Endothelial cell (in vitro differentiated cells): ENCODE results near the gene DGKB. TPM values are rescaled to one million over a fixed set of nuclear protein-coding genes. Genes with fewer than 3 reads are reported as not detected.

ENCODE experiments used
- DNase-seq: peaks from one replicate; pipeline ENCODE4 v3.0.0; 2021; ENCODE audit warnings: low spot score
- H3K27ac Mint-ChIP-seq: one replicate; pipeline ENCODE4 v1.8.0; 2021; ENCODE audit warnings: mixed read lengths, inconsistent platforms; ENCODE audit not compliant: unreplicated experiment
- H3K27me3 Mint-ChIP-seq: one replicate; pipeline ENCODE4 v1.8.0; 2021; ENCODE audit warnings: mild to moderate bottlenecking, moderate library complexity, mixed read lengths, inconsistent platforms; ENCODE audit not compliant: unreplicated experiment
- H3K36me3 Mint-ChIP-seq: one replicate; pipeline ENCODE4 v1.8.0; 2021; ENCODE audit warnings: mild to moderate bottlenecking, low read depth, mixed read lengths, inconsistent platforms; ENCODE audit not compliant: unreplicated experiment
- H3K4me1 Mint-ChIP-seq: one replicate; pipeline ENCODE4 v1.8.0; 2021; ENCODE audit warnings: mild to moderate bottlenecking, mixed read lengths, inconsistent platforms; ENCODE audit not compliant: unreplicated experiment
- H3K4me3 Mint-ChIP-seq: one replicate; pipeline ENCODE4 v1.8.0; 2021; ENCODE audit warnings: mild to moderate bottlenecking, mixed read lengths, inconsistent platforms; ENCODE audit not compliant: unreplicated experiment
- H3K9me3 Mint-ChIP-seq: one replicate; pipeline ENCODE4 v1.8.0; 2021; ENCODE audit warnings: mixed read lengths, inconsistent platforms; ENCODE audit not compliant: unreplicated experiment
- total RNA-seq: library from RNA; stranded (reverse); fragmentation: NEBNext Ultra II Directional; extraction: Animal tissue kit (Norgen Biotek cat#: 25700); gene quantifications from one replicate; pipeline ENCODE4 v1.2.1, GENCODE V29; 2021; ENCODE audit not compliant: unreplicated experiment
- TF ChIP-seq, protein P1 (sequence below): fragments of 200-600 bp; sonication (generic); IDR thresholded peaks from one replicate; pipeline ENCODE4 v1.5.0; 2021; ENCODE audit warnings: antibody characterized with exemption; ENCODE audit not compliant: unreplicated experiment

DGKB gene
- total RNA-seq, 1 donor from 2014 or later = 0.46 TPM

DNA sequence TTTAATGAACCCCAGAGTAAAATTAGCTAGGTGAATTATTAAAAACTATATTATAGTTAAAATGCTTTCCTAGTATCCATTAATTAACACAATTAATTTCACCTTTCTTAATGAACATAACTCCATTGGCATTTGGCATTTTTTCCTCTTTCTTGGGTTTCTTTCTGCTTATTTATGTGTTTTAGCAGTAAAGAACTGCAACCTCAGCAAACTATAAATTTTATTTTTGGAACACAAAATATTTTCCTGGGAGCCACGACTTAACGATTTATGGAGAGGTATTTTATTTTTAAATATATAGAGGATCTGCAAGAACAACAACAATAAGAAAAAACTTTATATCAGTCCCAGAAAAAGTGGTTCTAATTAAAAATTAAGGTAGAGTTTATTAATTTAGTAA is 465.7 kb downstream of the DGKB start:
- H3K4me1 Mint-ChIP-seq = no peaks in the 10 kb centered on the region
- TF ChIP-seq, protein P1, sequence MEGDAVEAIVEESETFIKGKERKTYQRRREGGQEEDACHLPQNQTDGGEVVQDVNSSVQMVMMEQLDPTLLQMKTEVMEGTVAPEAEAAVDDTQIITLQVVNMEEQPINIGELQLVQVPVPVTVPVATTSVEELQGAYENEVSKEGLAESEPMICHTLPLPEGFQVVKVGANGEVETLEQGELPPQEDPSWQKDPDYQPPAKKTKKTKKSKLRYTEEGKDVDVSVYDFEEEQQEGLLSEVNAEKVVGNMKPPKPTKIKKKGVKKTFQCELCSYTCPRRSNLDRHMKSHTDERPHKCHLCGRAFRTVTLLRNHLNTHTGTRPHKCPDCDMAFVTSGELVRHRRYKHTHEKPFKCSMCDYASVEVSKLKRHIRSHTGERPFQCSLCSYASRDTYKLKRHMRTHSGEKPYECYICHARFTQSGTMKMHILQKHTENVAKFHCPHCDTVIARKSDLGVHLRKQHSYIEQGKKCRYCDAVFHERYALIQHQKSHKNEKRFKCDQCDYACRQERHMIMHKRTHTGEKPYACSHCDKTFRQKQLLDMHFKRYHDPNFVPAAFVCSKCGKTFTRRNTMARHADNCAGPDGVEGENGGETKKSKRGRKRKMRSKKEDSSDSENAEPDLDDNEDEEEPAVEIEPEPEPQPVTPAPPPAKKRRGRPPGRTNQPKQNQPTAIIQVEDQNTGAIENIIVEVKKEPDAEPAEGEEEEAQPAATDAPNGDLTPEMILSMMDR = no peak
- H3K9me3 Mint-ChIP-seq = no peaks in the 10 kb centered on the region
- no peaks in the 10 kb centered on the region for H3K36me3 Mint-ChIP-seq
- H3K4me3 Mint-ChIP-seq = no peak overlapping the region
- no peak overlapping the region for H3K27ac Mint-ChIP-seq
- no peak for DNase-seq
- H3K27me3 Mint-ChIP-seq = no peaks in the 10 kb centered on the region

DNA sequence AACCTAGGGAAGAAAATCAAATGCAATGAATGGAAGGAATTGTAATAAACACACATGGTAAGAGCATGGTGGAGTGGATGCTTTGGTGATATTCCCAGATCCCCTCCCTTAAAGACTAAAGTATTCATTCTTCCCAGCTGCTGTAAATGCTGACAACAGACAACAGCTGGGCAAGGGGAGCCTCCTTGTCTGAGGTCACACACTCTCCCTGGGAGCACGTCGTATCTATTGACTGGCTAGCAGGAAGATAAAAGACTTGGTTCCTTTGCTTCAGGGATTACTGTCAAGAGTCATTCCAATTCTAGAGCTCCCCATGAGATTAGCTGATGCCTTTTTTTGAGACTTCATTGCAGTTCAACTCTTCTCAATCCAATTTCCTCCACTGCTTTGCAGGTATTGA is 469.6 kb downstream of the DGKB start:
- DNase-seq = no peak
- Mint-ChIP-seq H3K27me3 (no peaks in the 10 kb centered on the region), H3K27ac (no peak overlapping the region), H3K4me3 (no peak overlapping the region), H3K36me3 (no peaks in the 10 kb centered on the region), H3K9me3 (no peaks in the 10 kb centered on the region), H3K4me1 (no peaks in the 10 kb centered on the region)
- TF ChIP-seq, protein P1 = no peak

- no peaks in the 10 kb centered on the region for H3K4me1 Mint-ChIP-seq
- H3K27ac Mint-ChIP-seq = no peak overlapping the region
Observed at GRCh38 chr7:14430926-14431325, 471.6 kb downstream of the DGKB start.

DNA sequence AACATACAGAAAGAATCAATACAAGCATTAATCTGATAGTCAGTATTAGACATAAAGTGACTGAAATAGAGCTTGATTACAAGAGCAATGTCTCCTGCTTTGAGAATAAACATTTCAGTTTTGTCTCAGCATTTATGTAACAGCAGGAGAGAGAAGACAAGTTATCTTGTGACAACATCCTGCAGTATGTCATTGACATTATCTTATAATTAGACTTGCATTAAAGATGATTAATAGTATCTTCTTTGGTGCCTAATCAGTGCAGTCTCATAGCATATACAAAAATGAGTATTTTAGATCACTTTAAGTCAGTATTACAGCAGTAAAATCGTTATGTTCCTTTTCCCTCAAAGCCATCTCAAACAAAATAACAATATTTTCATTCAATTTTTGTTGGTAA is 477.0 kb downstream of the DGKB start:
- no peak for DNase-seq
- Mint-ChIP-seq H3K36me3 (no peaks in the 10 kb centered on the region), H3K4me3 (no peak overlapping the region), H3K27ac (no peak overlapping the region), H3K9me3 (no peaks in the 10 kb centered on the region), H3K4me1 (no peaks in the 10 kb centered on the region), H3K27me3 (no peaks in the 10 kb centered on the region)
- TF ChIP-seq, protein P1 = no peak

More at GRCh38 chr7:14430926-14431325, 471.6 kb downstream of the DGKB start:
- no peak for DNase-seq
- Mint-ChIP-seq H3K4me3 (no peak overlapping the region), H3K27me3 (no peaks in the 10 kb centered on the region), H3K9me3 (no peaks in the 10 kb centered on the region), H3K36me3 (no peaks in the 10 kb centered on the region)
- TF ChIP-seq, protein P1 = no peak

GRCh38 chr7:14424675-14425074 is 477.9 kb downstream of the DGKB start:
- no peak overlapping the region for H3K4me3 Mint-ChIP-seq
- no peaks in the 10 kb centered on the region for H3K27me3 Mint-ChIP-seq
- H3K36me3 Mint-ChIP-seq = no peaks in the 10 kb centered on the region
- no peaks in the 10 kb centered on the region for H3K9me3 Mint-ChIP-seq
- H3K27ac Mint-ChIP-seq = no peak overlapping the region
- DNase-seq = no peak
- TF ChIP-seq, protein P1 = no peak
- no peaks in the 10 kb centered on the region for H3K4me1 Mint-ChIP-seq
